Activated CD8-positive, alpha-beta memory T cell treated with anti-CD3 and anti-CD28 coated beads for 4 hours (primary cell): ENCODE data around the gene ZNRF2.
"Not testable (repeated sequence)": the region's sequence is repeated elsewhere in the genome, so short reads cannot be mapped to it uniquely, and the experiment has no call there.

Experiments
- DNase-seq, 2 donors: peaks; one replicate each; pipeline ENCODE4 v3.0.0-alpha.2; 2020; ENCODE audit warnings: low read depth in 2 of 2

ZNRF2 gene

DNA sequence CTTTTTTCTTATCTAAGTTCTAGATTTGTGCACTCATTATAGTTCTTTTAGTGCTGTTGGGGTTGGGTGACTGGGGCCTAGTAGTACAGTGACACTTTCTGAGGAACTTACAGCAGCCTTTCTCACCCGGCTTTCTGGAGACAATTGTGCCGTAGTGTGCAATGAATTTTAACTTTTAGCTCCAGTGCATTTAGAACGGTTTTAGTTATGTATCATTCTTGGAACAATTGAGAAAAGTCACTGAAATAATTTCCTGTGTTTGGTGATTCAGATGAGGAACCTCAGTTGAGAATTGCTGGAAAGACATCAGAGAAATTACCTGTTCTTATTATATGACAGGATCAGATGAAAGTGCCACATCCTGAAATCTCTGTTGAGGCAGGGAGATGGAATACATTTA is 3.2 kb downstream of the ZNRF2 start:
- not testable (repeated sequence) for DNase-seq

DNA sequence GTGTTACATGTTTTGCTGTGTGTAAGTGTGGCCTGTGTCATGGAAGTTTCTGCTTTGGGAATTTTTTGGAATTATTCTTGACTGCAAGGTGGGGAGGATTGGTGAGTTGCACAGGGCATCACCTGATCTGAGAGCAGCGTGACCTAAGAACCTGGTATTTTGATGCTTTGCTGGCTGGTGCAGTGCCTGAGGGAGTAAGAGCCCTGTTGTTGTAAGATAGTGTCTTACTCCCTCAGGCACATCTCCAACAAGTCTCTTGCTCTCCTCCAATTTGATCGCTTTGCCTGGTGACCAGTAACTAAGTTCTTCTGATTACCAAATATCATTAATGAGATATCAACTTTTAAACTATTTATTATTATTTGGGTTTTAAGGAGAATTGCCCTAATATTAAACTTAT is 5.2 kb downstream of the ZNRF2 start:
- not testable (repeated sequence) for DNase-seq

DNA sequence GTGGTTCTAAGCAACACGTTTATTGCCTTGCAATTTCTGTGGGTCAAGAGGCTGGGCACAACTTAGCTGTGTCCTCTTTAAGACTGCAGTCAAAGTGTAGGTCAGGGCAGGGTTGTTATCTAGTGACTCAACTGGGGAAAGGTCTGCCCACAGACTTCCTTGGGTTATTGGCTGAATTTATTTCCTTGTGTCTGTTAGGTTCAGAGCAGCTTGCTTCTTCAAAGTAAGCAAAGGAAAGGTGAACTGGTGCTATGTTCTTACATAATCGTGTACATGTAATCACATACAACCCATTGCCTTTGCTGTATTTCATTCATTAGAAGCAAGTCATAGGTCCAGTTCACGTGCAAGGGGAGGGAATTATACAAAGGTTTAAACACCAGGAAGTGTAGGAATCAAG is 5.9 kb downstream of the ZNRF2 start:
- DNase-seq = not testable (repeated sequence)

DNA sequence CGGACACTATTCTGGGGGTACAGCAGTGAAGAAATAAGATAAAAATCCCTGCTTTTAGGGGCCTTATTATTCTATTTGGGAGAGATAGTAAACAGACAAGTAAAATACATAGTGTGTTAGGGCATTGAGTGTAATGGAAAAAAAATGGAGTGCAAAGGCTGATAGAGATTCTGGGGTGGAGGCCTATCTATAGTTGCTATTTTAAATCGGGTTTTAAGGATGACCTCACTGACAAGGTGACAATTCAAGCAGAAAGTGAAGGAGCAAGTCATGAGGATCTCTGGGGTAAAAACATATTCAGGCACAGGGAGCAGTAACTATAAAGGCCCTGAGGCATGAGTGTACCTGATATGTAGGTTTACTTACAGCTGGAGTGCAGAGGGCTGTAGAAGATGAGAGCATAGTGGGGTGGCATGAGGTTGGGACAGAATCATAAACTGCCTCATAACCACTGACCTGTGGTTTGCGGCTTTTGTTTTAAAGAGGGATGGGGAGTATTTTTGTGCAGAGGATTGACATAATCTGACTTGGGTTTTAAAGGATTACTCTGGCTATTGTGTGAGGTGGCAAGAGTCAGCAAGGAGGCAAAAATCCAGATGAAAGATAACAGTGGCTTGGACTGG is 8.1 kb downstream of the ZNRF2 start:
- DNase-seq = not testable (repeated sequence)

DNA sequence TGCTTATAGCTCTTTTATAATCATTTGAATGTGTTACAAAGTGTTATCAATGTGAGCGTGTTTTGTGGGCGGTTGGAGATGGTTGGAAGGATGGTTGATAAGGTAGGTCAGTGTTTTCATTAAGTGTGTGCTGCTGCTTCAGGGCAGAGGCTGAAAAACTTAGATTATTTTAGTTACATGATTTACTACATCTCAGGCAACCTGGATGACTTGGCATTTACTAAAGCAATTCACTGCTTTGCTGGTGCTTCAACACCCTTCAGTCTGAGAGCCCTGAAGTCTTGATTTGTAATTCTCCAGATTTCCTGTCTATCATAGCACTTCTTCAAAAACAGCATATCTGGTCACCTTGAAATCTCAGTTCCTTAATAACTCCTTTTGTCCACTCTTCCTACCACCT is 11.9 kb downstream of the ZNRF2 start:
- DNase-seq = not testable (repeated sequence)

DNA sequence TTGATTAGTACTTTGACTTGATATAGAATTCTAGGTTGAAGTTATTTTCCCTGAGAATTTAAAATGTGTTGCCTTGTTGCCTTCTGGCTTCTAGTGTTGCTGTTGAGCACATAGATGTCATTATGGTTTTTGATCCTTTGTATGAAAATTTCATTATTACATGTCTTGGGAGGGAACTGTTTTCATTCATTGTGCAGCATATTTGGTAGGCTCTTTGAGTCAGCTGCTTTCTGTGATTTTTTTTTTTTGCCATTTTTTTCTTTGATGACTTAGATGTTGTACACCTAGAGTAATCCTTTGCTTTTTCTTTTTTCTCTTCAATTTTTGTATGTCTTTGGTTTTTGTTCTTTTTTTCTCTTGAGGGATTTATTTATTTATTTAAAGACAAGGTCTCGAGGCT is 13.1 kb downstream of the ZNRF2 start:
- DNase-seq = not testable (repeated sequence)

DNA sequence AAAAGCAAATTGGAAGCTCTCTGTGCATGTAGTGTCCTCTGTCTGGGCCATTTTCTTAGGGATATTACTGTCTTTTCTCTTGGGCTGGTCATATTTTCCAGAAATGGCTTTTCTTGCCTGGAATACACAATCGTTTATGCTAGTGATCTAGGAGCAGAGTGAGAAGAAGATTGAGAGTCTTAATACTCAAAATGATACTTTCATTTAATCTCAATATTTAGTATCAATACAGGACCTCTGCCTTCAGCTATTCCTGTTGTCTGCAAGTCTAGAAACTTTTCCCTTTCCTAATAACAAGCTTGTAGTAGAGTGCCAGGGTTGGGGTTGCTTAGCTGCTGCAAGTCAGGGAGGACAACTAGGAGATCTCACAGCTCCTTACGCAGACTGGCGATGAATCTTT is 14.0 kb downstream of the ZNRF2 start:
- DNase-seq = not testable (repeated sequence)

DNA sequence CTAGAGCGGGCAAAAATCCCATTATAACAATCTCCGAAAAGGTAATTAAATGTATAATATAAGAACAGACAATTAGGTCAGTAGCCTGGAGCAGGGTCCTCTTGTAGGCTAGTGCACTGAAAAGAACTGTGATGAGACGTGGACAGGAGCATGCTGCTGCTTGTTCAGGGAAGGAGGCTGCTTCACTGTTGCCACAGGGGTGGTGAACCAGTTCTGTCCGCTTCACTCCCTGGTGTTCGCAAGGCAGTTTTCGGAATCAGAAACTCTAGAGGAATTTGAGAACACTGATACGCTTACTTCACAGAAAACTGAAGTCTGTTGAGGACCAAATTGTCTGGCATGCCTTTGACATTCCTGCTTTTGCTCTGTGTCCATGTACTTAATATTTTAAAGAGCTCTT is 17.4 kb downstream of the ZNRF2 start:
- DNase-seq = no peak

DNA sequence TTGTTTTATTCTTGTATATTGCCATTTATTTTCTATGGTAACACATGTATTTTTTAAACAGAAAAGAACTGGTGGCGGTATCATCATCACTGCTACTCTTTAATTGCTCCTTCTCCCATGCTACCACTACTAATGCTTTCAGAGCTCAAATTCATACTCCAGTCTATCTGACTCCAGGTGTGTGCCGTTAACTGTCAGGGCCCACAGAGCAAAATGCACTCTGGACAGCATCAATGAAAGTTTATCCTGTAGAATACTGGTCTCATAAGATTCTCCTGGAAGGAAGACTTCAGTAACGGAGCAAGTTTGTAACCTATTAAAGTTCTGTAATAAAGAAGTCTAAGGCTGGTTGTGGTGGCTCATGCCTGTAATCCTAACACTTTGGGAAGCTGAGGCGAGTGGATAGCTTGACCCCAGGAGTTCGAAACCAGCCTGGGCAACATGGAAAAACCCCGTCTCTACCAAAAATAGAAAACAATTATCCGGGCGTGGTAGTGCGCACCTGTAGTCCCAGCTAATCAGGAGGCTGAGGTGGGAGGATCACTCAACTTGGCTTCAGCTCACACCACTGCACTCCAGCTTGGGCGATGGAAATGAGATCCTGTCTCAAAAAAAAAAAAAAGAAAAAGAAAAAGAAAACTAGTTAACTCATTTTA is 18.4 kb downstream of the ZNRF2 start:
- no peak for DNase-seq

DNA sequence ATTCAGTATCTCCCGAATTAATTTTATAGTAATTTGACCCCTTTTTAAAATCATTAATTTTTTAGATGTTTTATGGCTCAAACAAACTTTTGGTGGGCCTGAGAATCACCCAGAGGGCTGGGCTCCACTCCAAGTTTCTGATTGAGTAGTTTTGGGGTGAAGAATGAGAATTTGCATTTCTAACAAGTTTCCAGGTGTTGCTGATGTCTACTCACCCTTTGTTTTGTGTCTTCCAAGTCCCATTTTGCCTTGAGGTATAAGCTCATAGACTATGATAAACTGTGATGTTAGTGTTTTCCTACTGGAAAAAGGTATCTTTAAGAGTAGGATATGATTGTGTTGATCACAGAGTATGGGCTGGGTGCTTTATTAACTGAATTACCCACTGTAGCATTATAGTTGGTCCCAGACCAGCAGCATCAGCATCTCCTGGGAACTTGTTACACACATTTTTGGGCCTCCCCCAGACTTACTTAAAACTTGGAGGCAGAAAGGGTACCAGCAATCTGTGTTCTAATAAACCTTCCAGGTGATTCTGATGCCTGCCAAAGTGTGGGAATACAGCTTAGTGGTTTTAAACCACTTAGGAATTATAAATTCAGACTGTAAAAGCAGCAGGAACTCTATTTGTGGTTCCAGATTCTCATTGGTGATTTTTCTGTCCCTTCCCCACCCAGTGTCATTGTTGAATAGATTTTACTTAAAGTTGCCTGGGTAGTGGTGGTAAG is 19.1 kb downstream of the ZNRF2 start:
- DNase-seq = no peak

DNA sequence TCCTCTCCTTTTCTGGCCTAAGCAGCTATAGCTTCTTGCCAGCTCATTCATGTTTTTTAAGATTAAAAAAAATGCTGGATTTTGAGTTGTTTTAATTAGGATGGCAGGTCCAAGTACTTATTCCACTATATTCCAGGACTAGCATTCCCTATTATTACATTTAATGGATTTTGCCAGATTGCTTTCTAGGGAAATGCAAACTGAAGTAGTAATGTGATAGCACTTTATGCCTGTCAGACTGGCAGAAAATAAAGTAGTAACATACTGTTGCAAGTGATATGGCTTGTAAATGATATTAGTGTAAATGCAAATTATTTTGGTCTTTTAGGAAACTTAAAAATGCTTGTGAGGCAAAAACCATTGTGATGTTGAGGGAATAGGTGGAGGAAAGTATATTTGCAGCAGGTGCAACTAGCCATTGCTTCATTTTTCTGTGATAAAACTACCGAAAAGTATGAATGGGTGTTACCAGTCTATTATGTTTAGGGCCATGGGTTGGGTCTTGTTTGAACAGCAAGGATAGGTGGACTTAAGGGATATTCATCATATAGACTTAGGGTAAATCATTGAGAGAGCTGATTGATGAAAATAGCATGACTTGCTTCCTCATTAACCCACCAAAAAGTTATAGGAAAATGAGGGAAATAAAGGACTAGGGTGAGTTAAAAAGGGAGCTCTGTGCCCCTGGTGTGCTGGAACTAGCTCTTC is 19.9 kb downstream of the ZNRF2 start:
- DNase-seq = no peak

DNA sequence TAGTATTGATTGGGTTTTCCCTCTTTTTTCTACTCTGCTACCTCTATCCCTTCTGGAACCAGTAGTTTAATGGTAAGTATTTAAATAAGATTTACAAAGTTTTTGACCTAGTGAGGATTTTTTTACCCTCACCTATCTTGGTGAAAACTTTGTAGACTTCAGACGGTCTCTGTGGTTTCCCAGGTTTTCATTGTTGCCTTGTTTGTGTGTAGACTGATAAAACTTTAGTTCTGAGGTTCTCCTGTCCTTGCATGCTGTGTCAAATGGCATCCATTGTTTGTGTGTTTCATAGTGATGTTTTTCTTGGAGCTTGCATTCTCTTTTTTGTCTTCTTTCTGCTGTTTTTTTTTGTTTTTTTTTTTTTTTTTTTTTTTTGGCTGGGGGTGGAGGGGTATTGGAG is 22.6 kb downstream of the ZNRF2 start:
- no peak for DNase-seq

DNA sequence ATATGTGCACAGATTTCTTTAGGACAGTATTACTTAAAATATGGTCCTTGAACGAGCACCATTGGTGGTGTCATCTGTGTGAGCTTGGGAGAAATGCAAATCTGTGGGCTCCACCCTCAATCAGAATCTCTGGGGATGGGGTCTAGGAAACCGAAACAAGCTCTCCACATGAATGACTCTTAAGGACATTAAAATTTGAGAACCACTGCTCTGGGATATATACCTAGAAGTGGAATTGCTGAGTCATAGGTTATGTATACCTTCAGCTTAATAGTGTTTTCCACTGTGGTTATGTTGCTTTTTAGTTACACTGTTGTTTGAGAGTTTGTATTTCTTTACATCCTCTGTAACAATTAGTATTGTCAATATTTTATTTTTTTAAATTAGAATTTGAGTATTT is 24.0 kb downstream of the ZNRF2 start:
- no peak for DNase-seq

DNA sequence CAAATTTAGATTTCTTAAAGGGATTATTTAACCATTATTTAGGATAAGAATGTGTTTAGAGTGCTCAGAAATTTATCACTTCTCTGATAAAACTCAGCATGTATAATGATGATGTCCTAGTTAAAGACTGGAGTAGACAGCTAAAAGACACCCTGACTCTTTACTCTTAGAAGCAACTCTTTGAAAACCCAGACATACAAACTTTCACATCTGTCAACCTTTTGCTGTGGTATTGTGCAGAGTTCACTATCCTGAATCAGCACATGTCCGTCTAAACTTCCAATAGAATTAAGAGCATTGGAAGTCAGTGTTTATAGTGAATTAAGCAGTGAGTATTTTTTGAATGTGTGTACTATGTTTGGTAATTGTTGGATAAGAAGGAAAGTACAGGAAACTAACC is 24.9 kb downstream of the ZNRF2 start:
- no peak for DNase-seq

DNA sequence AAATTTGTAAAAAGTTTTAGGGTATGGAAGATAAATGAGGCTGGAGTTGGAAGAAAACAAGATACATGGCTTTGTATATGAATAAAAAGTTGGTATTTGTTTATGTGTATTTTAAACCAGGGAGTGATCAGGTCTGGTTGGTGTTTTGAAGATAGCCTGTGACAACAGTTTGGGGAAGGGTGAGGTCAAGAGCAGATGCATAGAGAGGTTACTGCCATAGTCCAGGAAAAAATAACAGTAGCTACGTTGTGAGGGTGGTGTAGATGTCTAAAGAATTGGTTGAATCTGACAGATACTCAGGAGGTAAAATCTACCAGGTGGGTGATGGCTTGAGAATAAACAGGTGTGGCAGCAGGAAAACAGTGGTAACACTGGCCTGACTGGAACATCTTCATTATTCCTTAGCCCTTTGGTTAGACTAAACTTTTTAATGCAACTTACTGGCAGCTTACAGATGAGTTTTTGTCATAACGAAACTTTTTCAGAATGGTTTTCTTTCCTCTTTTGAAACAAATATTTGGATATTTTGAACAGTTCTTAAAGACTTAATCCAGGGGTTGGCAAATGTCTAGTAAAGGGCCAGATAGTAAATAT is 25.5 kb downstream of the ZNRF2 start:
- DNase-seq = no peak

DNA sequence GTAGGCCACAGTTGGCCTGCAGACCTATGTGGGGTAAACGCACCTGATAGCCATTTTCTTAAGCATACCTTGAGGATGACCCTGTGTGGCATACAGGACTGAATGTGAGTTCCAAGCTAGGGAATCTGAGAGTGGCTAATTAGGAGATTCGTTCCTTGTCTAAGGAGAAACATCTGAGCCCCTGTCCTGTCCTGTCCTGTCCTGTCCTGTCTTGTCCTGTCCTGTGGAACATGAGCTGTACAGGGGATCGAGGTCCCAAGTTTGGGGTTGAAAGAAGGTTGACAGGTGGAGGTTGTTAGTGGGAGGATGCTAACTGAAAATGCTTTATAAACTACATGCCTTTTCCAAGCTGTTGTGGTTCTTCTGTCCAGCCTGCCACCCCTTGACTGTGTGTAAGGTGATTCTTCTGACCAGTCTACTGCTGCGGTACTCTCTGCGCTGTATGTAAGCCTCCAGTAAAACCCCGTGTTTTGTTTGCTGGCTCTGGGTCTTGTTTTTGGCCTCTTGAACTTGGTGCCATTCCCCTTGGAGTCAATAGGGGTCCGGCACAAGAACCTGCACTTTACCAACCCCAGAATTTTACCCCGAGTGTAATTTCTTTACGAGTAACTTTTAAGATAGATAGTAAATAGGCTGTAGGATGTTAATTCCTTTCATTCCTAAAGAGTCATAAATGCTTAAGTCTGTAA is 26.4 kb downstream of the ZNRF2 start:
- DNase-seq = no peak

DNA sequence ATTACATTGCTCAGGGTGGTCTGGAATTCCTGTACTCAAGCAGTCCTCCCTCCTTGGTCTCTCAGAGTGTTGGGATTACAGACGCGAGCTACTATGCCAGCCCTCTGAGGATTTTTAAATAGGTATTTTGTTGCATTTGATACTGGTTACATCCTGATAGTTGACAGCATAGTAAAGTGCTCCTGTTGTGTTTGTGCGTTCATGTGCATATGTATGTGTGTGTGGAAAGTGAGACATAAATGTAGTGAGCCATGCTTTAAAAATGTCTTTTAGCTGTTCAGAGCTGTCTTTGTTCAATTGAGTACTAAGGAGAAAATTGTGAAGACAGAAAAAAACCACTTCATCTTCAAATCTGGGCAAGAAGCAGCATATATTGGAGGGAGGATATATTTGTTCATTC is 27.8 kb downstream of the ZNRF2 start:
- no peak for DNase-seq

DNA sequence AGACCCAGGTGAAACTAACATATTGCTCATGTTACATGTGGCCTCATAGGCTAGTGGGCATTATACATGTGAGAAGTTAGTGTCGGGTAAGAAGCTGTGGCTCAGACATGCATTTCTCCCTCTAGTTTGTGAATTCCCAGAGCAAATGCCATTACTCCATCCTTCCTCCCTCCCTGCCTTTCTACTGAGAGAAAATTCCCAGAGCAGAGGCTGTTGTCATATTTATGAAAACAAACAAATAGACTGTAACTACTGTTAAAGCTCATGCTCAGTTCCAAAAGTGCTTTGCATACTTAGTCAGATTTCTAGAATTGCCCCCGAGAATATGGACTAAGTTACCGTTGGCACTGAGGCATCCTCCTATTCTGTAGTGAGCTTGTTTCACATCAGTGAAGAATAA is 29.0 kb downstream of the ZNRF2 start:
- no peak for DNase-seq

DNA sequence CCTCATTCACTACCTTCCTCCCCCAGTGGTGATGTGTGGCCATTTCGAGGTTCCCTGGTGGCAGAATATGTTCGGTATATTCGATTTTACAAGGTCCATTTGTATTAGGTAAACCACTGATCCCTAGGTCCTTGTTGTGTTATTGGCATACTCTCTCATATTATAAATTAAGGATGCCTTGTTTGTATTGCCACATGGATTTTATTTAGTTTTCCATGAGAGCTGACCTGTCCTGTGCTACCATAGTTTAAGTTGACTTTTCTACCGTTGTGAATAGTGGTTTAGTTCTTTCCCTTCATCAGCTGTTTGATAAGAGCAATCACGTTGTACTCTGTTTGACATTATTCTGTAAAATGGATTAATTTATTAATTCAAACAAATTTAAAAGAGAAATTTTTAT is 29.4 kb downstream of the ZNRF2 start:
- DNase-seq = no peak

DNA sequence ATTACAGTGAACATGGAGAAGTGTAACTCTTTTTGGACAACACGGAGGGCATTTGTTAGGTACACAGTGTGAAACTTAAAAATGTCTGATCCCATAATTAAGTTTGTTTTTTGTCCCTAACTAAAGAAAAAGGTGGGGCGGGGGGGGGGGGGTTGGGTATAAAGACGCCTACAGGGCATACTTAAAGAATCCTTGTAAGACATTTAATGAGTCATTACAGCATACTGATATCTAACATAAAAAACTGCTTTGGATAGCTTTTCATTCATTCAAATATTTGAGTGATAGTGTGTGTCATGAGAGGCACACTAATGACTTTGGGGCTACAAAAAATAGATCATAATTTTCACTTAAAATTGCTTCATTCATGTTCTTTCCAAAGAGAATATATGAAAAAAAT is 31.2 kb downstream of the ZNRF2 start:
- DNase-seq = no peak

DNA sequence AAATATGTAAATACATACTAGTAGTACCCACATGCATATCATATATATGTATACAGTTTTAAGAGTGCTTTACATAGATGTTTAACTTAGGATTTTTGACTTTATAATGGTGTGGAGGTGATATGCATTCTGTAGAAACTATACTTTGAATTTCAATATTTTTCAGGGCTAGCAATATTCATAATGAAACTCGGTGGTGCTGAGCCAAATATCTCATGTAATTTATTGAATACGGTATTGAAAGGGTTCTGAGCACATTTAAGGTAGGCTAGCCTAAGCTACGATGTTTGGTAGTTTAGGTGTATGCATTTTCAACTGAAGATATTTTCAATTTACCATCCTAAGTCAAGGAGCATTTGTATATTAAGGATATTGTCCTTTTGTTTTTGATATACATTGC is 36.0 kb downstream of the ZNRF2 start:
- no peak for DNase-seq
